H1 (cell line): Measurements from ENCODE around the gene ABHD18. TPM values are rescaled to one million over a fixed set of nuclear protein-coding genes. Genes with fewer than 3 reads are reported as not detected.

Experiments used
- polyA plus RNA-seq, 7 experiments: library from polyadenylated mRNA; depleted of rRNA in 3 of 7; stranded (reverse) in 5 of 7; unstranded in 2 of 7; fragments of >200 nt in 5 of 7; fragments of 200-250 nt in 2 of 7; gene quantifications; 1 replicate in 5 of 7; 2 replicates in 1 of 7; 4 replicates in 1 of 7; pipeline versions ENCODE4 v1.2.1 to v1.2.3, GENCODE V29; 2011 to 2013; ENCODE audit warnings: missing spikeins in 2 of 7, mixed read lengths in 2 of 7
- total RNA-seq: library from RNA; stranded (reverse); fragmentation: NEBNext Ultra II Directional; extraction: Animal tissue kit (Norgen Biotek cat#: 25700); gene quantifications from 2 replicates; pipeline ENCODE4 v1.2.1, GENCODE V29; 2021
- TF ChIP-seq, protein P1 (sequence below): fragments of 300-600 bp; sonication (generic); IDR thresholded peaks from 2 replicates; pipeline ENCODE4 v1.7.1; 2012; ENCODE audit warnings: low read length, moderate library complexity, mild to moderate bottlenecking, inconsistent platforms; ENCODE audit not compliant: insufficient replicate concordance

The ABHD18 gene
- total and polyA plus RNA-seq, 2 of the 8 experiments (the other 6 are each of a cell fraction or from before 2014, with no cell fraction given), result 2.7 to 17.0 TPM

DNA sequence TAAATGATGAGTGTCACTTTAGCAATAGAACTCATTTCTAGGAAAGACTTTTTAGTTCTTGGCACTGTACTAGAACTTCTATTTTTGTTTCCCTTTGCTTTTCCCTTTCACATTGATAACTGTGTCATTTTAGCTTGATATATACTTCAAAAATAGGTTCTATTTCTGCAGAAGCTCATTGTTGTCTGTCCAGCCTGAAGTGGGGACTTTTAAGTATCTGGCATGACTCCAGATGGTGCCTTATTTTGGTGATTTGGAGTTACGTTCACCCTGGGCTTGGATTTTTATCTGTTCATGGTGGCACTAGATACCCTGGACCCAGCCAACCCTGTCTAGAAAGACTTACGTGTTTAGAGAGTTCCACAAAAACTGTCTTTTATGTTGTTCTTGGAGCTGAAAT lies 3.4 kb downstream of the ABHD18 start (continued):
- TF ChIP-seq, protein P1, sequence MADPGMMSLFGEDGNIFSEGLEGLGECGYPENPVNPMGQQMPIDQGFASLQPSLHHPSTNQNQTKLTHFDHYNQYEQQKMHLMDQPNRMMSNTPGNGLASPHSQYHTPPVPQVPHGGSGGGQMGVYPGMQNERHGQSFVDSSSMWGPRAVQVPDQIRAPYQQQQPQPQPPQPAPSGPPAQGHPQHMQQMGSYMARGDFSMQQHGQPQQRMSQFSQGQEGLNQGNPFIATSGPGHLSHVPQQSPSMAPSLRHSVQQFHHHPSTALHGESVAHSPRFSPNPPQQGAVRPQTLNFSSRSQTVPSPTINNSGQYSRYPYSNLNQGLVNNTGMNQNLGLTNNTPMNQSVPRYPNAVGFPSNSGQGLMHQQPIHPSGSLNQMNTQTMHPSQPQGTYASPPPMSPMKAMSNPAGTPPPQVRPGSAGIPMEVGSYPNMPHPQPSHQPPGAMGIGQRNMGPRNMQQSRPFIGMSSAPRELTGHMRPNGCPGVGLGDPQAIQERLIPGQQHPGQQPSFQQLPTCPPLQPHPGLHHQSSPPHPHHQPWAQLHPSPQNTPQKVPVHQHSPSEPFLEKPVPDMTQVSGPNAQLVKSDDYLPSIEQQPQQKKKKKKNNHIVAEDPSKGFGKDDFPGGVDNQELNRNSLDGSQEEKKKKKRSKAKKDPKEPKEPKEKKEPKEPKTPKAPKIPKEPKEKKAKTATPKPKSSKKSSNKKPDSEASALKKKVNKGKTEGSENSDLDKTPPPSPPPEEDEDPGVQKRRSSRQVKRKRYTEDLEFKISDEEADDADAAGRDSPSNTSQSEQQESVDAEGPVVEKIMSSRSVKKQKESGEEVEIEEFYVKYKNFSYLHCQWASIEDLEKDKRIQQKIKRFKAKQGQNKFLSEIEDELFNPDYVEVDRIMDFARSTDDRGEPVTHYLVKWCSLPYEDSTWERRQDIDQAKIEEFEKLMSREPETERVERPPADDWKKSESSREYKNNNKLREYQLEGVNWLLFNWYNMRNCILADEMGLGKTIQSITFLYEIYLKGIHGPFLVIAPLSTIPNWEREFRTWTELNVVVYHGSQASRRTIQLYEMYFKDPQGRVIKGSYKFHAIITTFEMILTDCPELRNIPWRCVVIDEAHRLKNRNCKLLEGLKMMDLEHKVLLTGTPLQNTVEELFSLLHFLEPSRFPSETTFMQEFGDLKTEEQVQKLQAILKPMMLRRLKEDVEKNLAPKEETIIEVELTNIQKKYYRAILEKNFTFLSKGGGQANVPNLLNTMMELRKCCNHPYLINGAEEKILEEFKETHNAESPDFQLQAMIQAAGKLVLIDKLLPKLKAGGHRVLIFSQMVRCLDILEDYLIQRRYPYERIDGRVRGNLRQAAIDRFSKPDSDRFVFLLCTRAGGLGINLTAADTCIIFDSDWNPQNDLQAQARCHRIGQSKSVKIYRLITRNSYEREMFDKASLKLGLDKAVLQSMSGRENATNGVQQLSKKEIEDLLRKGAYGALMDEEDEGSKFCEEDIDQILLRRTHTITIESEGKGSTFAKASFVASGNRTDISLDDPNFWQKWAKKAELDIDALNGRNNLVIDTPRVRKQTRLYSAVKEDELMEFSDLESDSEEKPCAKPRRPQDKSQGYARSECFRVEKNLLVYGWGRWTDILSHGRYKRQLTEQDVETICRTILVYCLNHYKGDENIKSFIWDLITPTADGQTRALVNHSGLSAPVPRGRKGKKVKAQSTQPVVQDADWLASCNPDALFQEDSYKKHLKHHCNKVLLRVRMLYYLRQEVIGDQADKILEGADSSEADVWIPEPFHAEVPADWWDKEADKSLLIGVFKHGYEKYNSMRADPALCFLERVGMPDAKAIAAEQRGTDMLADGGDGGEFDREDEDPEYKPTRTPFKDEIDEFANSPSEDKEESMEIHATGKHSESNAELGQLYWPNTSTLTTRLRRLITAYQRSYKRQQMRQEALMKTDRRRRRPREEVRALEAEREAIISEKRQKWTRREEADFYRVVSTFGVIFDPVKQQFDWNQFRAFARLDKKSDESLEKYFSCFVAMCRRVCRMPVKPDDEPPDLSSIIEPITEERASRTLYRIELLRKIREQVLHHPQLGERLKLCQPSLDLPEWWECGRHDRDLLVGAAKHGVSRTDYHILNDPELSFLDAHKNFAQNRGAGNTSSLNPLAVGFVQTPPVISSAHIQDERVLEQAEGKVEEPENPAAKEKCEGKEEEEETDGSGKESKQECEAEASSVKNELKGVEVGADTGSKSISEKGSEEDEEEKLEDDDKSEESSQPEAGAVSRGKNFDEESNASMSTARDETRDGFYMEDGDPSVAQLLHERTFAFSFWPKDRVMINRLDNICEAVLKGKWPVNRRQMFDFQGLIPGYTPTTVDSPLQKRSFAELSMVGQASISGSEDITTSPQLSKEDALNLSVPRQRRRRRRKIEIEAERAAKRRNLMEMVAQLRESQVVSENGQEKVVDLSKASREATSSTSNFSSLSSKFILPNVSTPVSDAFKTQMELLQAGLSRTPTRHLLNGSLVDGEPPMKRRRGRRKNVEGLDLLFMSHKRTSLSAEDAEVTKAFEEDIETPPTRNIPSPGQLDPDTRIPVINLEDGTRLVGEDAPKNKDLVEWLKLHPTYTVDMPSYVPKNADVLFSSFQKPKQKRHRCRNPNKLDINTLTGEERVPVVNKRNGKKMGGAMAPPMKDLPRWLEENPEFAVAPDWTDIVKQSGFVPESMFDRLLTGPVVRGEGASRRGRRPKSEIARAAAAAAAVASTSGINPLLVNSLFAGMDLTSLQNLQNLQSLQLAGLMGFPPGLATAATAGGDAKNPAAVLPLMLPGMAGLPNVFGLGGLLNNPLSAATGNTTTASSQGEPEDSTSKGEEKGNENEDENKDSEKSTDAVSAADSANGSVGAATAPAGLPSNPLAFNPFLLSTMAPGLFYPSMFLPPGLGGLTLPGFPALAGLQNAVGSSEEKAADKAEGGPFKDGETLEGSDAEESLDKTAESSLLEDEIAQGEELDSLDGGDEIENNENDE, result no peak
